Activated CD8-positive, alpha-beta memory T cell treated with anti-CD3 and anti-CD28 coated beads, Interleukin-2, amount 50 U/mL, for 4 hours (primary cell): ENCODE results near the gene NTF3.

Experiments
- DNase-seq: peaks from one replicate; pipeline ENCODE4 v3.0.0-alpha.2; 2020

Gene NTF3

GRCh38 chr12:5432011-5432400 lies at the start of gene NTF3:
Gene NTF3, plus strand, starts transcription at chr12:5432108. Its CDS starts 217 bp downstream, at chr12:5432325.
- no peak for DNase-seq

- DNase-seq: no peak
Measured at GRCh38 chr12:5384015-5384414, 47.9 kb upstream of the NTF3 start.

- no peak for DNase-seq
Measured at GRCh38 chr12:5388581-5389535, 43.0 kb upstream of the NTF3 start.

- DNase-seq: no peak
Measured at GRCh38 chr12:5390174-5390799, 41.6 kb upstream of the NTF3 start.

GRCh38 chr12:5391653-5392052 lies 40.3 kb upstream of the NTF3 start:
- no peak for DNase-seq

GRCh38 chr12:5392961-5393360 lies 38.9 kb upstream of the NTF3 start:
- DNase-seq: no peak

GRCh38 chr12:5395443-5396271 lies 36.3 kb upstream of the NTF3 start:
- DNase-seq: no peak

GRCh38 chr12:5396541-5396940 lies 35.4 kb upstream of the NTF3 start:
- no peak for DNase-seq

GRCh38 chr12:5399266-5399665 lies 32.6 kb upstream of the NTF3 start:
- no peak for DNase-seq

- no peak for DNase-seq
Measured at GRCh38 chr12:5402009-5402935, 29.6 kb upstream of the NTF3 start.

- no peak for DNase-seq
Measured at GRCh38 chr12:5403411-5403810, 28.5 kb upstream of the NTF3 start.

- no peak for DNase-seq
Measured at GRCh38 chr12:5407034-5407856, 24.7 kb upstream of the NTF3 start.

GRCh38 chr12:5409619-5410018 lies 22.3 kb upstream of the NTF3 start:
- no peak for DNase-seq

GRCh38 chr12:5416571-5416970 lies 15.3 kb upstream of the NTF3 start:
- no peak for DNase-seq

- no peak for DNase-seq
Measured at GRCh38 chr12:5417500-5417899, 14.4 kb upstream of the NTF3 start.

- DNase-seq: no peak
Measured at GRCh38 chr12:5428332-5429221, 3.3 kb upstream of the NTF3 start.

- no peak for DNase-seq
Measured at GRCh38 chr12:5429741-5430557, 2.0 kb upstream of the NTF3 start.

GRCh38 chr12:5430641-5431603 lies 986 bp upstream of the NTF3 start:
- no peak for DNase-seq
